HG02763 (cell line): ENCODE data around the gene SUGCT.

Experiments used
- ATAC-seq: cut with Tn5 transposase; IDR thresholded peaks from one replicate; pipeline ENCODE4 v1.9.1; 2021; ENCODE audit warnings: mild to moderate bottlenecking, moderate library complexity; ENCODE audit not compliant: unreplicated experiment

The SUGCT gene

DNA sequence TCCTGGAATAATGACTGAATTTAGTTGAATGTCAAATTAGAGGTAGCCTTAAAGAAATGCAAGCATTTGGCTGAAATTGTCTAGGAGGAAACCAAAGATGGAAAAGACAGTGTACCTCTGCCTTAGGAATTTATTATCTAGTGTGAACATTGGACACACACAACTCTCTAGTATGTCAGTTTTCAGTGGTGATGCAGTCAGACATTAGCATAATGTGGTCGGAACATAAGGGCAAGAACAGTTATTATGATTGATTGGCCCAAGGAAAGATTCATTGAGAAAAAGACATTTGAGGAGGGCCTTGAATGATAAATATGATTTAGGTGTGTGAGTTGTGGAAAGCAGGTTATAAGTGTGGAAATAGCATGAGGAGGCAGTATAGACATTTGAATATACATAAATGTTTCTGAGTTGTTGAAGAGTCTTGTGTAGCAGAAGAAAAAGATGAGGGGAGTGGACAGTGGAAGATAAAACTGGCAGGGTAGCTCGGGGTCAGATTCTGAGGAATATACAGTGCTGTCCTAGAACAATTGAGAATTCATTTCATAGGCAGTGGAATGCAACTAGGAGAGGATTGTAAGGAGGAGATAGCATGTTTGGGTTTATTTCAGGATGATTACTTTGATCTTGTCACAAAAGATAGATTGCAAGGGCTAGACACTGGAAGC, 414.7 kb downstream of the SUGCT start:
- ATAC-seq, result no peak

DNA sequence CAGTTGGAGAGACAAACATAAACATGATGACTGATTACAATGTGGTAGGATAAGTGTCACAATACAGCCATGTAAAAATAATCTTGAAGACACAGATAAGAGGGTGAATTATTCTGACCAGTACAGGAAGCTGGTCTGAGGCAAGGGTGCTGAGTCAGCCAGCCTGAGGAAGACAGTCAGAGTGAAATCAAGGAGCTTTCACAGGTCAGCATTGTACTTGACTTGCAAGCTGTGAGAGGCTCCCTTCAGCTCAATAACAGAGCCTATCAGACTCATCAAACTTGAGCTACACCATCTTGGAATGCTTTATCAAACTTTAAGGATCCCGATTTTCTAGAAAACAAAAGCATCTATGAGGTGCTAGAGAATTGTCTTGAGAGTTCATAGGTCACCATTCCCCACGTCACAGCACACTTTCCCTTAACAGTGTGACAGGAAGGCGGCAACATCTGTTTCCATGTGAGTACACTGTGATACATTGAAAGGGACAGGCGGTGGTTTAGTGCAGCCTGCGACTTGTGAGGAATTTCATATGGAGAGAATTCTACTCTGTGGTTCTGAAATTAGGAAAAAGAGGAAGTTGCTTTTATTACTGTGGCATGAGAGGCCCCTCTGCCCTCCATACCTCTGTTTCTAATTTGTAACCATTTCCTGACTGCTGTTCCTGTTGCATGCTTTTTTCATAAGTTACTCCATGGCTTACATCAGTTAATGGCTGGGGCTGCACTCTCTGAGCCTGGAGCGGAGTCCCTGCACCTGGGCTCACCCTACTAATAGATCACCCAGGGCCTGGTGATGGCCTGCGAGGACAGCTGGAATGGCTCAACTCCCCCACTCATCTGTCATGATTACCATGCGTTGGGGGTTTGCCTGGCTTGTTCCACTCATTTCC, 417.1 kb downstream of the SUGCT start:
- peak; percentile 70 for ATAC-seq

DNA sequence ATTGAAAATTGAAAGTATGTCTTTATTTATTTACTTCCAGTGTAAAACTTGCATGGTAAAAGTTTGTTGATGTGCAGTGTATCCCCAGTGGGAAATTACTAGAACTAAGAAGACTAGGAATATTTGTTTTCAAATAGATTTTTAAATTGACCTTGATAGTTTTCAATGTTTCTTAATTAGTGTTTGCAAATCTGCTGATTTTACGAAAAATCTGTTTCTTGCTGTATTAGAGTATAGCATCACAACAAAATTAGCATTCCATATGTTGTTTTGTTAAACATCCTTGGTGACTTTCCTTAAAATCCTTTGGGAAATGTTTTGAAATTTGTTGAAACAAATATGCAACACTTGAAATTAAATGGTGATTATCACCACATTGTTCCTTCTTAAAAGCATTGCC, 425.9 kb downstream of the SUGCT start:
- ATAC-seq, result no peak

DNA sequence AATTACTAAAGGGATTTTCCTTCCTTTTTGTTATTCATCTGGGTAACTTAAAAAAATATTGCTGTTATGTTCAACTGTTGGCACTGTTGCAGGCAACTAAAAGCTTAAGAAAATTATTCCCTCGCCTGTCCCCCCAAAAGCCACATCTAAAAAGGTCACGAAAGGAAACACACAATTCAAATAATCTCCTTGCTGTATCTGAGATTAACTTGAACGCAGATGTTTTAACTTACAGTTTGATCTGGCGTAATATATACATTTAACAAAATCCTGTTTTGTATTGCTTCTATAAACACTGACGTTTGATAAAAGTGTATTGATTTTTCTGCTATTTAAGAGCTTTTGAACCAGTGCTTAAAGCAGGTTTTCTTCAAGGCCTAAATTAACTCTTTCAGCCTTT, 432.1 kb downstream of the SUGCT start:
- no peak for ATAC-seq

DNA sequence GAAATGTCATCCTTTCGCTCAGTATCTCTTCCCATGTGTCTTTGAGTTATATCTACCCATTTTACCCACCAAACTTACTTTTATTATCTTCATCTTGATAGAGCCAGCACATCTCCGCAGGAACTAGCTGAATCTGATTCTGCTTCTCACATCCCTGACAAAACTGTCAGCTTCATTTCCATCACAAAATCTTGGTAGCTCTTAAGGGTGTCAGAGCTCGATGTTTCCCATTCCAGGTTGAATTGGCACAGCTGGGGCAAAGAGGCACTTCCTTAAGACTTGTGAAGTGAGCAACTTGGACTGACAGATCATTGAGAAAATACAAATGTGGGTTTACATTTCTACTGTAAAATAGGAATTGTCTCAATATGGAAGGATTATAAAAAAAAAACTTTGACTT, 434.5 kb downstream of the SUGCT start:
- ATAC-seq, result no peak

DNA sequence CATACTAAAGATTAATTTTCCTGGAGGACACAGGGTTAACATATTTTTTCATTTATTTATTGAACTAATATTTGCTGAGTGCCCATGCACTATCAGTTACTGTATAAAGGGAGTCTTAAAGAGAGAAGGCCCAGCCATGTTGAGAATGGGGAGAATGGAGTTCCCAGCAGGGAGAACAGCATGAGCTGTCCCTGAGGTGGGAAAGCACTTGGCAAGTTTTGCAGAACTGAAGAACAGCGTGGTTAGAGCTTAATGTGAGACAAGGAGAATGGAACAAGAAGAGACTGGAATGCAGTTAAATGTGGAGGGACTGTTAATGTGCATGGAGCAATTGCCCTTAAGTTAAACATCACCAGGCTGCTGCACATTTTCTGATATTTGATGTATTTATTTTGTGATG, 435.4 kb downstream of the SUGCT start:
- ATAC-seq, result no peak

DNA sequence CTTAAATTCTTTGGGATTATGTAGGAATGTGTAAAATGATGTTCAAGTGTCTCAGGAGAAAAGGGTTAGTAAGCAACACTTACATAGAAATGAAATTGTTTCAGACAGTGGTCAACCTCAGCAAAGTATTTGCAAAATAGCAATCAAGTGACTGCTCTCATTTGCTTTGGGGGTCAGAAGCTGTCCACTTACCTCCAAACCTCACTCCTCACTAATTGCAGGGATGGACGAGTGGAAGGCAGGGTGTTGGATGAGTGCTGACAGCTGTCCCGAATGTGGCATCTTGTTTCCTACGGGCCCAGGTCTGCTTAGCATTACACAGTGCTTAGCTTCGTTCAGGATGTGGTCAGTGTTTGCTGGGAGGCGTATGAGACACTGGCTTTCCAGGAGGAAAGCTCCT, 437.0 kb downstream of the SUGCT start:
- ATAC-seq, result no peak

DNA sequence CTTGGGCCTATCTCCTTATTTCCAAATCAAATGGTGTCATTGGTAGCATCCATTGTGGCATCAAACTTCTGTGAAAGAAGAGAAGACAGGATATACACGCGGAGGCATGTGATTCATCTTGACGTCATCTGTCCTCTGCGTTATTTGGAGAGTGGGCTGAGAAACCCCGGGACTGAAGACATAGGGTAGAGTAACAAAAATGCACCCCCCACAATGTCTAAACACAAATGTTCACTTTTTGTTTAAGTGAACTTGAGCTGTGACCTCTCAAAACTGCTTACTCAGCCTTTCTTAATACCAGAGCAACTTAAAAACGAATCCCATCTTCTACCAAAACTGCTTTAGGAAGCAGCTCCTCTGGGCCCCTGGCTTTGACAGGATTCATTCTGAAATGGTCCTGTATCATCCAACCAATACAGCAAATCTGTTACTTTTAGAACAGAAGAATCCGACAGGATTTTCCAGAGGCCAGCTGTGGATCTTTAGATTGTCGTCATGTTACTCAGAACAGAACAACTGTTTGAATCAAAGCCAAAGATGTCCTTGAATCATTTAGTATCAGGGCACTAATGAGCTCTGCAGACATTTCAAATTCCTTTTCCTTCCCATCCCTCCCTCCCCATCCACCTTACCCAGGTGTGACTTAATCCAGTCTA, 438.1 kb downstream of the SUGCT start:
- no peak for ATAC-seq

DNA sequence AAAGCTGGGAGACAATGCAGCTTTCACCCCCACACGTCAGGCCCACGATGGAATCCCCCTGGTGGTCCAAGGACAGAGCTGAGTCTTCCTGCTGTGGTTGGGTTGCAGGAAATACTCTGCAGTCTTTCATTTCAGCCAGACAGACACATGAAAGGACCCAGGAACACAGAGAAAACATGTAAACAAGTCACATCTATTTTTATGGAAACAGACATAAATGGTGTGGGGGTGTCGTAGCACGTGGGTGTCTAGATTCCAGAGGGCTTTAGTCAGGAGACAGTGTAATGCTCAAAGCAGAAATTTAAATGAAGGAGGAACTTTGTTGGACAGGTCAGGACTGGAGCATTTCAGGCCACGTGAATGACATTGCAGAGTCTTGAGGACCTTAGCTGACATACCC, 444.6 kb downstream of the SUGCT start:
- no peak for ATAC-seq

DNA sequence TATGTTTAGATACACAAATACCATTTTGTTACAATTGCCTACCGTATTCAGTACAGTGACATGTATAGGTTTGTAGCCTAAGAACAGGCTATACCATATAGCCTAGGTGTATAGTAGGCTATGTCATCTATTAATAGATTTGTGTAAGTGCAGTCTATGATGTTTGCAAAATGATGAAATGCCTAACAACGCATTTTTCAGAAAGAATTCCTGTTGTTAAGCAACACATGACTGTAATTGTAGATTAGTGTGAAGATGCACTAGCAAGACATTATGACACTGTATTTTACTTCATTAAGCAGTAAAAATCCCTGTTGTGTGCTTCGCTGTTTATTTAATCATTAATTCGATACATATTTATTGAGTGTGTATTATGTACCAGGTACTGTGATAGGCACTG, 446.0 kb downstream of the SUGCT start:
- no peak for ATAC-seq

DNA sequence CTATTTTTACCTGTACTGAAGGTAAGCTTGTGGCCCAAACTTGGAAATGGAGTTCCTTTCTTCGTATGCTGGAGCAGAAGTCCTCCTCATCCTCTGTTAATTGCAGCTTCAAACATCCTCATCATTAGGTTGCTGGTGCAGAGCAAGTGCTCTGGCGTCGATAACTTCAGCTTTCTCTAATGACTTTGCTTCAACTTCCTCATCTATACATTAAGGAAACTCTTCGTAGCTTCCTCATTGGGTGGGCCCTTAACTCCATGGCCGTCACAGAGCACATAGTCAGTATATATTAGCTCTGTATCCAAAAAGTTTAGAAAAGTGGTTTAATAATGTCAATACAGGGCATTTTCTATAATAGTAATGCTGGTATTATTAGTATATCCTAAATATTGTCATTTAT, 447.7 kb downstream of the SUGCT start:
- no peak for ATAC-seq

DNA sequence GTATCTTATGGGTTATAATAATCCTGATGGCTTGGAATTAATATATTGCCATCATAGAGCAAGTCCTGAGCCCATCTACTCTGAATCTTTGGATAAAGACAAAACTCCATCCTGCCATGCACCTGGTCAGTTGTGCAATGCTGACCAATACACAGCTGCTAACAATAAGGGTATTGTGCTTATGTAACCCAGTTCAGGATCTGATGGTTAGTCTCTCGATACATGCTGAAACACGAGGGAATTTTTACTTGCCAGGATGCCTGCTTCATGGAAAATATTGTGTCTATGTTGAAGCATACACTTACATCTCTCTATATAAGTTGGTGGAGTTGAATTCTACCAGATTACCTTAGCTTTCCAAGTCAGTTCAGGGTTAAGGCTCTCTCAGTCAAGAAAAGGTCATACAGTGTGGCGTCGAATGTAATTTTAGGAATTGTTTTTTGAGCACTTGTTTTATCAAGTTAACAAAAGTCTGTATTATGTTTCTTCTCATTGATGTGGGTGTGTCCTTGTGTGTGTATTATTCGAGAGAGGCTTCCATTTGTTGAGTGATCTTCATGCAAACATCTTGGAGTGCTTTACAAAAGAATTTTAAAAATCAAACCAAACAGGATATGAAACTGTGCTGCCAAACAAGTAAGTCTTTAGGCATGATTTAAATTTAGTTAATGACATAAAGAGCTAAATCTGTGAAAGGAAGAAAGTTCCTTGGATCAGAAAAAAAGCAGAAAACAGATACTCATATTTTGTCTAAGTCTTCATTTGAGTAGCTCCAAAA, 449.1 kb downstream of the SUGCT start:
- ATAC-seq, result no peak

DNA sequence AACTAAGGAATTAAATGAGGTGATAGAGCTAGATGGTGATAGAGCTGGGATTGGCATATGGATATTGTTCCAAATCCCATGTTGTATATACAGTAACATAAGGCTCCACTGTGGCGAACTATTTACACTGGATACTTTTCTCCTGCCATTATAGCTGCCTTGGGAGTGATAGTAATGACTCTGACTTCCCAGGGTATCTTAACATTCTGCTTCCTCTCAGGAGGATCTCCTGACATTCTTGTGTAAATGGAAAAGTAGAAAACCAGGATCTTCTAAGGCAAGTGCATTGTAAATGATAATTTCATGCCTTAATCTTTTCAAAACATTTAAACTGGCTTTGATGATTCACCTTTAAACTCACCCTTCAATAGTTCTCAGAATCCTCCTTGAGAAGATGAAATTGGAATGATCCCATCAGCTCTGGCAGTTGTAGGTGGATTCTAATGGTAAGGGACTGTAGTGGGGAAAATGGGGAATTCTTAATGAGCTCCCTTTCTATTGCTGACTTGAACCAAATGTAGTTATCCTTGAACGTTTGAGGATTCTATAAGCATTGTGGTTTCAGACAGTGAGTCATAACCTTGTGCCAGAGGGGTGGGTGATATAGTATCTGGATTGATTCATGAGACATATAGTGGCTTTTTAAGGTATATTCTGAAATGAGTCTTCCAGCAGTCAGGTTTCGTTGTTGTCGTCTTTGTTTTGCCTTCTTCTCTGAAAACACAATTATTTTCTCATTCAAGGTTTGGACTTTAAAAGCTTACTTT, 450.0 kb downstream of the SUGCT start:
- no peak for ATAC-seq

DNA sequence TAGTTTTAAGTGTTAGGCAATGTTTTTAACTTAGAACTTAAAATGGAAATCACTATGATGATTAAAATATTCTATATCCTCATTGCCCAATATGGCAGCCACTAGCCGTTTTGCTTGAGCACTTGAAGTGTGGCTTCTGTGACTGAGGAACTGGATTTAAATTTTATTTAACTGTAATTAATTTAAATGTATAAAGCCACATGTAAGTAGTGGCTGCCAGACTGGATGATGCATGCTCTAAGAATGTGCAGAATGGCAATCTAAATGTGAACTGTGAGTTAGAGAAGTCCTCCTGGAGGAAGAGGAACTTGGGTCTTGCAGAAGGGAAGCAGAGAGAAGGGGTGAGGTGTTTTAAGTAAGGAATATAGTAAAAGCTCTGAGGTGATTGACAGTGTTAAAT, 451.4 kb downstream of the SUGCT start:
- no peak for ATAC-seq

DNA sequence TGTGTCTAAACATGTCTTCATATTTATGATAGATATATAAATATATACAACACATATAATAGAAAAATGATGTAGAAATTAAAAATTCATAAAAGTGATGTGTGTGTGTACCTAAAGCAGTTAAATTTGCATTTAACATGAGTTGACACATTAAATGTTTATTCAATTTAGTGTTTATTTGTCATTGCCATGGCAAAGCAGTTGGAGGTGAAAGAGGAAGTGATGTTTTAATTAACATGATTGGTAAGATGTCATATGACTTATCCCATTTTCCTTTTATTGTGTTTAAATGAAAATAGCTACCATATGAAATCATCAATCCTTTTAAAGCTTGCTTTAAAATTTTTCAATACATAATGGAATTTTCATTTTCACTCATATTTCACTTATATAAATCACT, 452.6 kb downstream of the SUGCT start:
- no peak for ATAC-seq

DNA sequence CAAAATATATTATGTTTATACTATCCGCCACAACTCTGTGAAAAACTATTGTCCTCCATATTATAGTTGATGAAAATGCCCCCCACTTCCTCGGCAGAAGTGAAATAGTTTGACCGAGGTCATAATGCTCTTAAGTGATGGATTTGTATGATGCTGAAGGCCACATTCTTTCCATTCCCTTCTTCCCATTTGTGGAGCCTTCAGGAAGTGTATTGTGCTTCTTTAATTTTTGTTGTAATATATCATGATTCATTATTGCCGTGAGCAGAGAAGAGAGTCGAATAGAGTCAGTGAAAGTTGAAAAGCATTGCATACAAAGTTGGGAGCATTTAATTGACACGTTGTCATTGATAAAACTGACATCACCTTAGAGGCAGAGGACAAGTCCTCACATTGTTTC, 460.3 kb downstream of the SUGCT start:
- ATAC-seq, result no peak

DNA sequence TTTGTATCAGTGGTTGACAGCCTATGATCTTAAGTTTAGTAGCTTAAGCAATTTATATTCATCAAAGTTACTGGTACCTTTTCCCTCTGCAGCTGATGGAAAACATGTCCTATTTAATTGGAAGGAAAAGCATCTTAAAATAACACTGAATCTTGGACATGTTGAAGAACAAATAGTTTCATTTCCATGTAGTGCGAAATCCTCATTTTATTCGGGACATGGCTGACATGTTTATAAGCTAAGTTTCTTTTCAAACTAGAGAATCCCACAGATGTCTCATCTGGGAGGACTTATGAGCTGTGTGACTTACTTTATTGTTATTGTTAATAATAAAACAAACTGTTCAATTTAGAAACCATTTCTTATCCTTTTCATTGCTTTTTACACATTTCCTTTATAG, 461.0 kb downstream of the SUGCT start:
- ATAC-seq, result no peak

DNA sequence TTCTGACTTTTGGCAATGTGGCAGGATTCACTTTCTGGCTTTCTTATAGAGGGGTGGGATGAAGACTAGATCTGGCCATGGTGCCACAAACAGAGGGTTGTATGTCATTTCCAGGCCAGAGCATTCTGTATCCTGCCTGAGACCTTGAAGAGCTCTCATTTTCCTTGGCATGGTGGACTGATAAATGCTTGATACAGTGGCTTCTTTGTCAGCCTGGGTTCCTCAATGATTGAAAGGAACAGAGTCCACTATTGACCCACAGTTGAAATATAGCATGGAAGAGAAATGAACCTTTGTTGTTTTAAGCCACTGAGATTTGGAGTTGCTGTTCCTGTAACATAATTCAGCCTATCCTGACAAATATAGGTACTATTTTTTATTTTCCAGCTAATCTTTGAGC, 462.7 kb downstream of the SUGCT start:
- no peak for ATAC-seq

DNA sequence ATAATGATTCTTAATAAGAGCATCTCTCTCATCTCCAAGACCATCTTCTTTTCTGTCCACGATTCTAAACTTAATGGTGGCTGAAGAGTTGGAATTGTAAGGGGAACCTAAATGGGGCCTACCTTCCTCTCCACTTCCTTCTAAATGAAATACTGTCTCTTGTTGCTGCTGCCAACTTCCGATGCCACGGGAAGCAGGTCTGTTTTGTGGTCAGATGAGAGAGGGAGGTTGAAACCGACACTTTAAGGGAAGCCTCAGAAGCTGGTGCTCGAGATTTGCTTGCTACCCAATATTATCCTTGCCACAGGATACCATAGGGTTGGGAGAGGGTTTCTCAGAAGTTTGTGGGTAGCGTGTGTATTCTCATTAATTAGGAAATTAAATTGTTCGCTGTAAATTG, 464.1 kb downstream of the SUGCT start:
- no peak for ATAC-seq

DNA sequence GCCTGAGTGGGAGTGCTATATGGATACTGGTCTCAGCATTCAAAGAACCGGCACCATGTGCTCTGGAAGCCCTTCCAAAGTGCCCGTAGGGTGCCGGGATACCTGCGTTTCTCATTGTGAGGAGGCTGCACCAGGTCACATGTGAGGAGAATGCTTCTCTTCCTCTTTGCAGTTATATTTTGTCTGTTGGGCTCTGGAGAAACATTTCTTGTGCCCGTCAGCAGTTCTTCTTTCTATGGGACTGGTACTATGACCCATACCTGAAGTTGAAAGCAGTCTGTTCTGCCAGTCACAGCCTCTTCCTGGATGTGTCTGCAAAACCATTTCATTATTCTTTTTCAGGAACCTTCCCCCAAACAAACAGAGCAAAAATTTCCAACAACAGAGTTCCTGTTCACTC, 465.0 kb downstream of the SUGCT start:
- no peak for ATAC-seq
